Choroid plexus epithelial cell (primary cell): Measurements from ENCODE around the gene TNFSF15.

Experiments
- DNase-seq: peaks from one replicate; pipeline ENCODE4 v3.0.0-alpha.2; 2010; ENCODE audit warnings: low read depth
- H3K4me3 ChIP-seq: 2 replicates; pipeline ENCODE4 v1.5.1; 2011; ENCODE audit warnings: low read depth, mild to moderate bottlenecking, control low read depth, low read length, moderate library complexity
- TF ChIP-seq, protein P1 (sequence below): conservative IDR thresholded peaks from 2 replicates; pipeline ENCODE4 v1.5.1; 2011; ENCODE audit warnings: low read depth, mild to moderate bottlenecking, control low read depth, inconsistent platforms, low read length, moderate library complexity

Gene TNFSF15

GRCh38 chr9:114813717-114814418, 8.0 kb upstream of the TNFSF15 start:
- TF ChIP-seq, protein P1, sequence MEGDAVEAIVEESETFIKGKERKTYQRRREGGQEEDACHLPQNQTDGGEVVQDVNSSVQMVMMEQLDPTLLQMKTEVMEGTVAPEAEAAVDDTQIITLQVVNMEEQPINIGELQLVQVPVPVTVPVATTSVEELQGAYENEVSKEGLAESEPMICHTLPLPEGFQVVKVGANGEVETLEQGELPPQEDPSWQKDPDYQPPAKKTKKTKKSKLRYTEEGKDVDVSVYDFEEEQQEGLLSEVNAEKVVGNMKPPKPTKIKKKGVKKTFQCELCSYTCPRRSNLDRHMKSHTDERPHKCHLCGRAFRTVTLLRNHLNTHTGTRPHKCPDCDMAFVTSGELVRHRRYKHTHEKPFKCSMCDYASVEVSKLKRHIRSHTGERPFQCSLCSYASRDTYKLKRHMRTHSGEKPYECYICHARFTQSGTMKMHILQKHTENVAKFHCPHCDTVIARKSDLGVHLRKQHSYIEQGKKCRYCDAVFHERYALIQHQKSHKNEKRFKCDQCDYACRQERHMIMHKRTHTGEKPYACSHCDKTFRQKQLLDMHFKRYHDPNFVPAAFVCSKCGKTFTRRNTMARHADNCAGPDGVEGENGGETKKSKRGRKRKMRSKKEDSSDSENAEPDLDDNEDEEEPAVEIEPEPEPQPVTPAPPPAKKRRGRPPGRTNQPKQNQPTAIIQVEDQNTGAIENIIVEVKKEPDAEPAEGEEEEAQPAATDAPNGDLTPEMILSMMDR = no peak
- no peak for DNase-seq
- H3K4me3 ChIP-seq = no peak overlapping the region

DNA sequence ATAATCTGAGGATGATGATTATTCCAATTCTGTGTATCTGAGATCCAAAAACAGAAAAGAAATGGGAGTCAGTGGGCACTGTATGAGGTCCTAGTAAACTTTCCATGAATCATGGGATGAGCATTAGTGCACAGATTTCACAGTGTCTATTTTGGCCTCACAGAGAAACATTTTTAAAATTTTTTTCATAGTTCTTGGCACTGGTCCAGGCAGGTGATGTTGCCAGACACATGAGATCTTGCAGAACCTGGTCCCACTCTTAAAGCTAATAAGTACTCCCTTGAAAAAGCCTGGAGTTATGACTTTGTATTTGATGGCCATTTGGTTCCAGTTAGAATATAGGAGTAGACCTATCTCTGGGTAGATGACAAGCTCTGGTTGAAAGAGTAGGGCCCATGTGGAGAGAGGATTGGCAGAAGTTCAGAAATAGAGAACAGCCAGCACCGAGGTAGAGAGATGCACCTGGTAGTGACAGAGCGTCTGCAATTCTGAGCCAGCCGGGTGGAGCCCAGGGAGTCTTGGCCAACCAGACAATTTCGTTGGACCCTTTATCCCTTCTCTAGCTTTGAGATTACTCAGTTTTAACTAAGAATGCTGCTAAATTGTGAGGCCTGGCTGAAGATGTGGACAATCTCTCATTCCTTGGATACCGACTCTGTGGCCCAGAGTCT, 6.3 kb upstream of the TNFSF15 start:
- H3K4me3 ChIP-seq = no peak overlapping the region
- DNase-seq = no peak
- TF ChIP-seq, protein P1 = no peak

DNA sequence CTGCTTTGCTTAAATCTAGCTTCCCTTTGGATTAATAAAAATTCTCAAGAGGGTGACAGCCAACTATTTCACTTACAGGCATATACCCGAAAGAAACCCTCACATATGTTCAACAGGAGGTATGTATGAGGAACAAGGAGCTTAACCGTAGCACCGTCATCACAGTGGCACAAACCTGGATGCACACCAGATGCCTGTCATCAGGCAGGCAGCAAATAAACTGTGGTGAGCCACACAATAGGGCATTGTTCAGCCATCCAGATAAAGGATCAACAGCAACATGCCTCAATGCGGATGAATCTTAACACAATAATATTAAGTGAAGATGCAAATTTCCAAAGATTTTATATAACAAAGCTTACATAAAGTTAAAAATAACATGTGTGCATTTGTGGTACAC, 5.5 kb upstream of the TNFSF15 start:
- no peak for DNase-seq
- TF ChIP-seq, protein P1 = no peak
- H3K4me3 ChIP-seq = no peak overlapping the region

DNA sequence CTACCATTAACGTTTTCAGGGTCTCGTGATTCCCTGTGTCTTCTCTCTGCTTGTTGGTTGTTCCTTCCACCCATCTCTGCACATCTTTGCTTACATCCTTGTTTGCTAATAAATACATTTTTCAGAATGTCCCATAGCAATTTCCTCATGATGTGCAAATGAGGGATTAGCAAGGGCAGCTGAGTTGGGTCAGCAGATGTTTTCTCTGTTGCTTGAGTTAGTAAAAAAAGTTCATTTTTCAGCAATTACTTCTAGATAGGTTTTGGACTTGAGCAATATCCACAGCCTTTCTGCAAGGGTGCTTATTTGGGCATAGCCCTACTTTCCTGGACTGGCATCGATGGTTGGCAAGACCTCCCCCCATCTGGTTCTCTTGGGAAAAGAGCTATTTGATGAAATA, 4.8 kb upstream of the TNFSF15 start:
- TF ChIP-seq, protein P1 = no peak
- H3K4me3 ChIP-seq = no peak overlapping the region
- no peak for DNase-seq

DNA sequence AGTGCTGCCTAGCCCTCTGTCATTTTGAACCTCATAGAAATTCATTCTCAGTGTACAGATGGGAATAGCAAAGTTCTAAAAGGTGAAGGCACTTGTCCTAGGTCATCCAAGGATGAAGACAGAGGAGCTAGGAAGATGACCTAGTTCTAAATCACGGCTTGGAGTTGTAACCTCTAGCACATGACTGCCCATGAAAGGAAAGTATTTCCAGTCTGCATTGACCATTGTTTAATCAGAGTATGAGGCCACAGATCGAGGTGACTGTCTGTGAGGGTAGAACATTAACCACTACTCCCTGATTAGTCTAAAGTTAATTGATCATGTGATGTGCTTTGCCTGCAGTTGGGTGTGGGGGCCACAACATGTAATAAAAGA, 674 bp upstream of the TNFSF15 start:
- TF ChIP-seq, protein P1 = no peak
- H3K4me3 ChIP-seq = no peak overlapping the region
- no peak for DNase-seq

DNA sequence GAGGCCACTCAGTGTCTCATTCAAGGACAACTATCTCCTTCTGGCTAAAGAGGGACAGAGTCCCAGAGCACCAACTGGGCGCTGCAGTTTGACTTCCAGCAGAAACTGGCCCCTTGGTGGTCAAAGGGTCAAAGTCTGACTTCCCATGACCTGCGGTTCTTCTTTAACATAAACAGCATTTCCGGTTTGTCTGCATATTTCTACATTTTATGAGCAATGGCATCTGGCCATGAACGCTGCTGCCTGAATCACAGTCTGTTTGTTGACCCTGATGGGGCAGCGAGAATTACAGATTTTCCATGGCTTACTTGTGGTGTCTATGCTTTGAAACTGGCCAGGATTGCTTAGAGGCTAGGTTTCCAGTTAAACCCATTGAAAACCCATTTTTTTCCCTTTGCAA, 1.3 kb downstream of the TNFSF15 start:
- TF ChIP-seq, protein P1 = no peak
- peak; percentile 95 for DNase-seq
- H3K4me3 ChIP-seq = no peak overlapping the region
